Measurements from ENCODE around the gene SPIRE2. TPM values are rescaled to one million over a fixed set of nuclear protein-coding genes. Genes with fewer than 3 reads are reported as not detected.

The SPIRE2 gene
- total and polyA plus RNA-seq, 9 of the 15 experiments (the other 6 are each of a cell fraction or from before 2014, with no cell fraction given): 0.70 to 7.5 (median 4.6) TPM

- TF ChIP-seq CREB5 (CRISPR knock-in tag; IDR thresholded peaks at IDR 0.05): no peak
- TF ChIP-seq HCFC1 (IDR thresholded peaks at IDR 0.05; ENCODE audit: low read depth, low read length): no peak
- TF ChIP-seq RNF219 (CRISPR knock-in tag; IDR thresholded peaks at IDR 0.05): no peak
- peak; percentile 48 for TF ChIP-seq HDAC3 (IDR thresholded peaks at IDR 0.05; ENCODE audit: borderline replicate concordance, partially characterized antibody)
- no peak for TF ChIP-seq FOXA1 (IDR thresholded peaks at IDR 0.05; ENCODE audit: borderline replicate concordance)
- no peak for TF ChIP-seq ZFP1 (CRISPR knock-in tag; IDR thresholded peaks at IDR 0.05)
- TF ChIP-seq SFPQ (IDR thresholded peaks at IDR 0.05; ENCODE audit: low read depth, low read length): no peak
- TF ChIP-seq OTX1 (CRISPR knock-in tag; IDR thresholded peaks at IDR 0.05): no peak
- TF ChIP-seq NKRF (IDR thresholded peaks at IDR 0.05; ENCODE audit: borderline replicate concordance): no peak
- TF ChIP-seq GTF3C2 (IDR thresholded peaks at IDR 0.05; ENCODE audit: borderline replicate concordance, extremely low read depth, insufficient read length): no peak
- peak; percentile 73 for TF ChIP-seq CBFA2T2 (conservative IDR thresholded peaks at IDR 0.05)
- no peak for TF ChIP-seq KLF6 (CRISPR knock-in tag; IDR thresholded peaks at IDR 0.05; ENCODE audit: borderline replicate concordance)
- no peak for TF ChIP-seq TFE3 (CRISPR knock-in tag; IDR thresholded peaks at IDR 0.05)
Observed at GRCh38 chr16:89786474-89787364, 41.6 kb upstream of the SPIRE2 start (continued).

Measured in K562 (cell line).